ENCODE measurements around the gene CAMTA1. TPM values are rescaled to one million over a fixed set of nuclear protein-coding genes. Genes with fewer than 3 reads are reported as not detected.

The CAMTA1 gene
- total and polyA plus RNA-seq, 2 experiments from 2014 or later: 89.0 to 145 TPM

GRCh38 chr1:7449750-7450149 is 664.5 kb downstream of the CAMTA1 start:
- Histone ChIP-seq H3K9me3 (ENCODE audit: low read depth) (no peaks in the 10 kb centered on the region), H4K20me1 (ENCODE audit: insufficient read depth, poor library complexity, severe bottlenecking) (no peaks in the 10 kb centered on the region), H2AFZ (no peak overlapping the region), H3K27me3 (no peaks in the 10 kb centered on the region), H3K9me2 (replicated peaks; ENCODE audit: insufficient read depth) (no peaks in the 10 kb centered on the region), H3K27ac (no peak overlapping the region), H3K4me2 (no peak overlapping the region), H3K4me1 (ENCODE audit: insufficient read depth) (peaks cover 4% of the 10 kb centered on the region), H3K79me2 (no peaks in the 10 kb centered on the region), H3K36me3 (replicated peaks; ENCODE audit: insufficient read depth, low read depth) (no peaks in the 10 kb centered on the region), H3K4me3 (no peak overlapping the region)
- DNase-seq (ENCODE audit: low spot score): no peak
- TF ChIP-seq CTCF (IDR thresholded peaks at IDR 0.05; ENCODE audit: poor library complexity) (no peak), EZH2phosphoT487 (IDR thresholded peaks at IDR 0.05; ENCODE audit: low read depth, severe bottlenecking, unreplicated experiment) (no peak), EZH2 (IDR thresholded peaks at IDR 0.05; ENCODE audit: borderline replicate concordance) (no peak)
- 93% methylated on average over 7 of the region's 7 CpGs for WGBS (ENCODE audit: low lambda C conversion rate, missing lambda C conversion rate)

GRCh38 chr1:7450838-7451237 is 665.6 kb downstream of the CAMTA1 start:
- Histone ChIP-seq H3K27ac (no peak overlapping the region), H3K9me3 (ENCODE audit: low read depth) (no peaks in the 10 kb centered on the region), H3K4me1 (ENCODE audit: insufficient read depth) (peaks cover 9% of the 10 kb centered on the region), H3K27me3 (no peaks in the 10 kb centered on the region), H3K4me3 (no peak overlapping the region), H3K36me3 (replicated peaks; ENCODE audit: insufficient read depth, low read depth) (no peaks in the 10 kb centered on the region), H4K20me1 (ENCODE audit: insufficient read depth, poor library complexity, severe bottlenecking) (no peaks in the 10 kb centered on the region), H3K9me2 (replicated peaks; ENCODE audit: insufficient read depth) (no peaks in the 10 kb centered on the region), H2AFZ (no peak overlapping the region), H3K4me2 (no peak overlapping the region), H3K79me2 (no peaks in the 10 kb centered on the region)
- 79% methylated on average over 5 of the region's 5 CpGs for WGBS (ENCODE audit: low lambda C conversion rate, missing lambda C conversion rate)
- no peak for TF ChIP-seq EZH2 (IDR thresholded peaks at IDR 0.05; ENCODE audit: borderline replicate concordance)
- TF ChIP-seq CTCF (IDR thresholded peaks at IDR 0.05; ENCODE audit: poor library complexity): no peak
- TF ChIP-seq EZH2phosphoT487 (IDR thresholded peaks at IDR 0.05; ENCODE audit: low read depth, severe bottlenecking, unreplicated experiment): no peak
- DNase-seq (ENCODE audit: low spot score): no peak

GRCh38 chr1:7453038-7453437 is 667.8 kb downstream of the CAMTA1 start:
- Histone ChIP-seq H3K79me2 (no peaks in the 10 kb centered on the region), H3K27ac (no peak overlapping the region), H3K4me2 (no peak overlapping the region), H3K9me3 (ENCODE audit: low read depth) (no peaks in the 10 kb centered on the region), H3K4me3 (no peak overlapping the region), H3K9me2 (replicated peaks; ENCODE audit: insufficient read depth) (no peaks in the 10 kb centered on the region), H3K4me1 (ENCODE audit: insufficient read depth) (peaks cover 15% of the 10 kb centered on the region), H2AFZ (no peak overlapping the region), H3K27me3 (no peaks in the 10 kb centered on the region), H3K36me3 (replicated peaks; ENCODE audit: insufficient read depth, low read depth) (no peaks in the 10 kb centered on the region), H4K20me1 (ENCODE audit: insufficient read depth, poor library complexity, severe bottlenecking) (no peaks in the 10 kb centered on the region)
- WGBS (ENCODE audit: low lambda C conversion rate, missing lambda C conversion rate): 88% methylated on average over 6 of the region's 6 CpGs
- DNase-seq (ENCODE audit: low spot score): no peak
- TF ChIP-seq EZH2 (IDR thresholded peaks at IDR 0.05; ENCODE audit: borderline replicate concordance) (no peak), CTCF (IDR thresholded peaks at IDR 0.05; ENCODE audit: poor library complexity) (no peak), EZH2phosphoT487 (IDR thresholded peaks at IDR 0.05; ENCODE audit: low read depth, severe bottlenecking, unreplicated experiment) (no peak)

All from hepatocyte (in vitro differentiated cells).